Measurements from ENCODE around the gene CFAP46.

- TF ChIP-seq, protein P1, sequence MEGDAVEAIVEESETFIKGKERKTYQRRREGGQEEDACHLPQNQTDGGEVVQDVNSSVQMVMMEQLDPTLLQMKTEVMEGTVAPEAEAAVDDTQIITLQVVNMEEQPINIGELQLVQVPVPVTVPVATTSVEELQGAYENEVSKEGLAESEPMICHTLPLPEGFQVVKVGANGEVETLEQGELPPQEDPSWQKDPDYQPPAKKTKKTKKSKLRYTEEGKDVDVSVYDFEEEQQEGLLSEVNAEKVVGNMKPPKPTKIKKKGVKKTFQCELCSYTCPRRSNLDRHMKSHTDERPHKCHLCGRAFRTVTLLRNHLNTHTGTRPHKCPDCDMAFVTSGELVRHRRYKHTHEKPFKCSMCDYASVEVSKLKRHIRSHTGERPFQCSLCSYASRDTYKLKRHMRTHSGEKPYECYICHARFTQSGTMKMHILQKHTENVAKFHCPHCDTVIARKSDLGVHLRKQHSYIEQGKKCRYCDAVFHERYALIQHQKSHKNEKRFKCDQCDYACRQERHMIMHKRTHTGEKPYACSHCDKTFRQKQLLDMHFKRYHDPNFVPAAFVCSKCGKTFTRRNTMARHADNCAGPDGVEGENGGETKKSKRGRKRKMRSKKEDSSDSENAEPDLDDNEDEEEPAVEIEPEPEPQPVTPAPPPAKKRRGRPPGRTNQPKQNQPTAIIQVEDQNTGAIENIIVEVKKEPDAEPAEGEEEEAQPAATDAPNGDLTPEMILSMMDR (IDR thresholded peaks at IDR 0.05), result no peak
- TF ChIP-seq POLR2A (IDR thresholded peaks at IDR 0.05), result no peak
Observed at GRCh38 chr10:132842397-132842796, 100.0 kb downstream of the CFAP46 start.

All from uterus (tissue), 2 donors.